ENCODE measurements around the gene DNER.

- TF ChIP-seq CTCF (IDR thresholded peaks at IDR 0.05), result no peak
- TF ChIP-seq ZNF121 (CRISPR knock-in tag; IDR thresholded peaks at IDR 0.05), result no peak
- no peak for TF ChIP-seq NFATC4 (CRISPR knock-in tag; IDR thresholded peaks at IDR 0.05)
- no peak for TF ChIP-seq E2F1 (CRISPR knock-in tag; IDR thresholded peaks at IDR 0.05)
- TF ChIP-seq SP1 (CRISPR knock-in tag; conservative IDR thresholded peaks at IDR 0.05), result no peak
- TF ChIP-seq FOXK1 (CRISPR knock-in tag; IDR thresholded peaks at IDR 0.05), result no peak
- TF ChIP-seq CBFB (CRISPR knock-in tag; IDR thresholded peaks at IDR 0.05; ENCODE audit: low read depth), result no peak
- TF ChIP-seq ZBTB43 (CRISPR knock-in tag; IDR thresholded peaks at IDR 0.05), result no peak
- no peak for TF ChIP-seq ZNF232 (CRISPR knock-in tag; IDR thresholded peaks at IDR 0.05)
- TF ChIP-seq ATF3 (CRISPR knock-in tag; conservative IDR thresholded peaks at IDR 0.05), result no peak
These were observed 367.4 kb downstream of the DNER start for GRCh38 chr2:229346816-229347540.

All from WTC11 (cell line).